GM12878 (cell line): ENCODE results near the gene MPZL1. TPM values are rescaled to one million over a fixed set of nuclear protein-coding genes. Genes with fewer than 3 reads are reported as not detected.

Experiments
- ATAC-seq: fragments of 200-7000 bp; cut with Tn5 transposase; 3 replicates; pipeline ENCODE4 v1.9.1; 2020; ENCODE audit warnings: mild to moderate bottlenecking, moderate library complexity
- BruUV-seq: library from RNA; stranded (reverse); fragments of 400-500 nt; replicated peaks from 2 replicates; lab custom pipeline; 2021; lab: Mats Ljungman, UMichigan
- CTCF ChIA-PET: fragments of 300-600 bp; sonication (Branson Sonifier 250); formaldehyde crosslinking; extraction: SDS; loops from one replicate; lab custom pipeline; 2021; ENCODE audit warnings: inconsistent platforms; lab: Yijun Ruan, JAX
- POLR2A ChIA-PET: fragments of 350-600 bp; formaldehyde crosslinking; extraction: SDS; loops from one replicate; lab custom pipeline; 2021; ENCODE audit warnings: inconsistent platforms; lab: Charles Lee
- RAD21 ChIA-PET: fragments of 300-600 bp; sonication (Branson Sonifier 250); formaldehyde crosslinking; loops from one replicate; lab custom pipeline; 2023; ENCODE audit warnings: antibody characterized with exemption; ENCODE audit not compliant: unreplicated experiment; lab: Charles Lee
- SMC1A ChIA-PET: fragments of 300-600 bp; sonication (Branson Sonifier 250); formaldehyde crosslinking; loops from one replicate; lab custom pipeline; 2023; ENCODE audit not compliant: unreplicated experiment, uncharacterized antibody; lab: Charles Lee
- DNase-seq: peaks from one replicate; pipeline ENCODE4 v3.0.0-alpha.2; 2011; ENCODE audit warnings: low read depth, low spot score
- FAIRE-seq: peaks from 3 replicates; lab custom pipeline; 2011; peaks lifted over from hg19 to GRCh38; lab: Jason Lieb, UNC
- H2AFZ ChIP-seq: 2 replicates; pipeline ENCODE4 v1.6.0; 2011; ENCODE audit warnings: low read depth, low read length, control low read depth; ENCODE audit not compliant: control insufficient read depth
- H3K27ac ChIP-seq: 2 replicates; pipeline ENCODE4 v1.5.1; 2011; ENCODE audit warnings: control low read depth; ENCODE audit not compliant: control insufficient read depth, insufficient read depth
- H3K27me3 ChIP-seq, 2 experiments: replicated peaks in 1 of 2; 2 replicates each; pipeline versions ENCODE4 v1.6.0 to v1.6.1; 2011; ENCODE audit warnings: low read length in 1 of 2; ENCODE audit not compliant: control insufficient read depth in 2 of 2, insufficient read depth in 2 of 2
- H3K36me3 ChIP-seq, 2 experiments: 2 replicates each; pipeline ENCODE4 v1.5.1; 2011; ENCODE audit warnings: low read length in 1 of 2; ENCODE audit not compliant: control insufficient read depth in 2 of 2, insufficient read depth in 2 of 2
- H3K4me1 ChIP-seq: 2 replicates; pipeline ENCODE4 v1.6.1; 2011; ENCODE audit warnings: mild to moderate bottlenecking, low read length, moderate library complexity, mixed read lengths; ENCODE audit not compliant: control insufficient read depth, insufficient read depth
- H3K4me2 ChIP-seq: 2 replicates; pipeline ENCODE4 v1.6.0; 2011; ENCODE audit warnings: control low read depth; ENCODE audit not compliant: control insufficient read depth, insufficient read depth
- H3K4me3 ChIP-seq: fragments of 200-600 bp; sonication (generic); 2 replicates; pipeline ENCODE4 v1.5.1; 2016
- H3K79me2 ChIP-seq: 2 replicates; pipeline ENCODE4 v1.6.0; 2011; ENCODE audit warnings: low read length; ENCODE audit not compliant: control insufficient read depth, insufficient read depth
- H3K9ac ChIP-seq: 2 replicates; pipeline ENCODE4 v1.8.0; 2011; ENCODE audit warnings: low read length, control low read depth, mixed read lengths; ENCODE audit not compliant: control insufficient read depth, insufficient read depth
- H3K9me3 ChIP-seq: replicated peaks from 3 replicates; pipeline ENCODE4 v1.5.1; 2011; ENCODE audit warnings: mild to moderate bottlenecking, low read length; ENCODE audit not compliant: control insufficient read depth, insufficient read depth
- H4K20me1 ChIP-seq: 2 replicates; pipeline ENCODE4 v1.6.0; 2011; ENCODE audit not compliant: control insufficient read depth, insufficient read depth
- BHLHE40 ChIP-seq, 2 experiments: fragments of 450-650 bp in 1 of 2; IDR thresholded peaks; 2 replicates each; pipeline ENCODE4 v1.6.1; 2011 to 2017; ENCODE audit warnings: low read depth in 2 of 2, borderline replicate concordance in 1 of 2, improper control_type of control experiment in 1 of 2, low read length in 1 of 2, mild to moderate bottlenecking in 1 of 2
- BMI1 ChIP-seq: fragments of 450-650 bp; IDR thresholded peaks from 2 replicates; pipeline ENCODE4 v1.6.1; 2016; ENCODE audit warnings: mild to moderate bottlenecking, moderate library complexity, borderline replicate concordance
- GABPA ChIP-seq: IDR thresholded peaks from 2 replicates; pipeline ENCODE4 v1.6.1; 2014; ENCODE audit warnings: antibody characterized with exemption, low read depth, mild to moderate bottlenecking, inconsistent platforms
- IKZF1 ChIP-seq: fragments of 450-650 bp; conservative IDR thresholded peaks from 2 replicates; pipeline ENCODE4 v1.6.1; 2017; ENCODE audit warnings: antibody characterized with exemption, mild to moderate bottlenecking
- KLF5 ChIP-seq: fragments of 450-650 bp; IDR thresholded peaks from 2 replicates; pipeline ENCODE4 v1.6.1; 2014; ENCODE audit warnings: mild to moderate bottlenecking; ENCODE audit not compliant: partially characterized antibody
- POLR2A ChIP-seq: IDR thresholded peaks from 2 replicates; pipeline ENCODE4 v1.6.1; 2011; ENCODE audit warnings: low read depth, mild to moderate bottlenecking, low read length
- POU2F2 ChIP-seq: IDR thresholded peaks from 3 replicates; pipeline ENCODE4 v1.6.1; 2011; ENCODE audit warnings: low read depth, mild to moderate bottlenecking, low read length, borderline replicate concordance
- RCOR1 ChIP-seq: conservative IDR thresholded peaks from 2 replicates; pipeline ENCODE4 v1.6.1; 2012; ENCODE audit warnings: low read depth, low read length, improper control_type of control experiment
- REST ChIP-seq: IDR thresholded peaks from 2 replicates; pipeline ENCODE4 v1.6.1; 2012; ENCODE audit warnings: mild to moderate bottlenecking, low read depth, low read length
- TCF12 ChIP-seq: IDR thresholded peaks from 2 replicates; pipeline ENCODE4 v1.6.1; 2011; ENCODE audit warnings: low read depth, mild to moderate bottlenecking, low read length
- ZBTB4 ChIP-seq: fragments of 450-650 bp; formaldehyde crosslinking; IDR thresholded peaks from 2 replicates; pipeline ENCODE4 v1.4.0; 2022; ENCODE audit warnings: mild to moderate bottlenecking, moderate library complexity
- ZNF384 ChIP-seq: IDR thresholded peaks from 2 replicates; pipeline ENCODE4 v1.6.1; 2012; ENCODE audit warnings: low read depth, mild to moderate bottlenecking, low read length, improper control_type of control experiment, borderline replicate concordance
- ZNF592 ChIP-seq: fragments of 450-650 bp; IDR thresholded peaks from 2 replicates; pipeline ENCODE4 v1.6.1; 2017; ENCODE audit warnings: mild to moderate bottlenecking, moderate library complexity
- ZNF622 ChIP-seq: fragments of 450-650 bp; IDR thresholded peaks from 2 replicates; pipeline ENCODE4 v1.6.1; 2017; ENCODE audit warnings: mild to moderate bottlenecking, inconsistent platforms
- WGBS: methylation state at CpG from one replicate; pipeline ENCODE4 v1.1.6; 2016; ENCODE audit warnings: low lambda C conversion rate; ENCODE audit not compliant: insufficient replicate concordance, insufficient coverage; ENCODE audit errors: missing lambda C conversion rate; 5-methylcytosine and 5-hydroxymethylcytosine counted together
- in situ Hi-C: fragments of 300-500 bp; cut with MboI; formaldehyde crosslinking; loops from 9 replicates; pipeline ENCODE4 v1.14.3; 2018; ENCODE audit warnings: mixed read lengths
- intact Hi-C: fragments of 100-400 bp; cut with micrococcal nuclease; formaldehyde crosslinking; loops from one replicate; pipeline ENCODE4 v1.14.2; 2022; ENCODE audit not compliant: unreplicated experiment
- polyA plus RNA-seq, 11 experiments: library from polyadenylated mRNA; depleted of rRNA in 4 of 11; unstranded in 6 of 11; stranded (reverse) in 5 of 11; fragments of >200 nt; fragmentation: Nextera tagmentation in 4 of 11; fragmentation: Illumina TruSeq in 1 of 11; extraction: Ambion mirVana in 4 of 11; extraction: Trizol in 1 of 11; gene quantifications; 1 replicate in 1 of 11; 2 replicates in 10 of 11; pipeline versions ENCODE4 v1.2.1 to v1.2.3, GENCODE V29; 2011 to 2016; ENCODE audit warnings: inconsistent platforms in 2 of 11, missing spikeins in 2 of 11, low read depth in 1 of 11
- total RNA-seq, 4 experiments: library from RNA; depleted of rRNA in 3 of 4; stranded (reverse); fragments of >200 nt in 3 of 4; fragmentation: Illumina TruSeq in 1 of 4; extraction: Trizol in 1 of 4; gene quantifications; 2 replicates each; pipeline versions ENCODE4 v1.2.1 to v1.2.3, GENCODE V29; 2013 to 2021

MPZL1 gene
- total and polyA plus RNA-seq, 10 of the 15 experiments (the other 5 are each of a cell fraction or from before 2014, with no cell fraction given) = 9.8 to 60.9 (median 45.9) TPM

GRCh38 chr1:167747988-167748387 lies 26.2 kb downstream of the MPZL1 start:
- WGBS = 96% methylated on average over 1 of the region's 1 CpG
- no peaks in the 10 kb centered on the region for H4K20me1 ChIP-seq
- FAIRE-seq = no peak
- ChIA-PET SMC1A (interaction anchor here (1.0 to 2.2 kb wide), 3 partner anchors 25 to 33 kb away, joined by 3 to 8 read pairs (median 3); no protein-coding TSS in a partner anchor), RAD21 (no interaction called here), POLR2A (no interaction called here), CTCF (no interaction called here)
- no peak overlapping the region for H3K4me3 ChIP-seq
- H3K36me3 ChIP-seq = 0 out of 4 replicates have a peak, but pooled peaks cover 0 to 3% of the 10 kb centered on the region in 2 experiments
- H3K79me2 ChIP-seq = peaks cover 54% of the 10 kb centered on the region
- no peak overlapping the region for H3K9ac ChIP-seq
- no TSS peak for BruUV-seq
- intact Hi-C loops (no loop called here), in situ Hi-C loops (no loop called here)
- no peak overlapping the region for H2AFZ ChIP-seq
- H3K27ac ChIP-seq = no peak overlapping the region
- H3K4me1 ChIP-seq = peaks cover 15% of the 10 kb centered on the region
- H3K9me3 ChIP-seq = no peaks in the 10 kb centered on the region
- H3K4me2 ChIP-seq = no peak overlapping the region
- no peaks in the 10 kb centered on the region for H3K27me3 ChIP-seq
- DNase-seq = no peak
- no peak for TF ChIP-seq BHLHE40 (IDR thresholded peaks at IDR 0.05; ENCODE audit: borderline replicate concordance in 1 of 2, low read depth in 2 of 2, low read length in 1 of 2)
- TF ChIP-seq ZNF384 = no peak
- TF ChIP-seq IKZF1 = no peak
- no peak for TF ChIP-seq ZNF622
- no peak for TF ChIP-seq POLR2A
- TF ChIP-seq GABPA = no peak
- no peak for TF ChIP-seq POU2F2
- TF ChIP-seq TCF12 = no peak
- no peak for TF ChIP-seq BMI1
- no peak for TF ChIP-seq ZBTB4 (CRISPR knock-in tag)
- TF ChIP-seq REST = no peak
- no peak for TF ChIP-seq RCOR1
- TF ChIP-seq KLF5 = no peak
- no peak for TF ChIP-seq ZNF592
- no peak for ATAC-seq
